MG63 (cell line): Measurements from ENCODE around the gene GPR78. TPM values are rescaled to one million over a fixed set of nuclear protein-coding genes. Genes with fewer than 3 reads are reported as not detected.

Source experiments
- DNase-seq: peaks from one replicate; pipeline ENCODE4 v3.0.0-alpha.2; 2020
- H3K27me3 ChIP-seq: fragments of 250-450 bp; sonication (Bioruptor Pico); 2 replicates; pipeline ENCODE4 v1.5.1; 2020; ENCODE audit warnings: mild to moderate bottlenecking, moderate library complexity
- H3K36me3 ChIP-seq: fragments of 250-450 bp; sonication (Bioruptor Pico); 2 replicates; pipeline ENCODE4 v1.5.1; 2020; ENCODE audit warnings: mild to moderate bottlenecking, moderate library complexity
- H3K4me3 ChIP-seq: fragments of 250-450 bp; sonication (Bioruptor Pico); 2 replicates; pipeline ENCODE4 v1.5.1; 2020; ENCODE audit warnings: mild to moderate bottlenecking, moderate library complexity
- H3K9me3 ChIP-seq: fragments of 250-450 bp; sonication (Bioruptor Pico); 2 replicates; pipeline ENCODE4 v1.5.1; 2020; ENCODE audit warnings: mild to moderate bottlenecking, moderate library complexity
- total RNA-seq: library from RNA; depleted of rRNA; stranded (reverse); fragments of >200 nt; shearing (Covaris generic); gene quantifications from 2 replicates; pipeline ENCODE4 v1.2.3, GENCODE V29; 2014; ENCODE audit warnings: low replicate concordance

GPR78 gene
- total RNA-seq, 1 experiment from 2014 or later = 0.33 TPM

- no peaks in the 10 kb centered on the region for H3K9me3 ChIP-seq
- H3K27me3 ChIP-seq = no peaks in the 10 kb centered on the region
- H3K4me3 ChIP-seq = no peak overlapping the region
- no peaks in the 10 kb centered on the region for H3K36me3 ChIP-seq
- no peak for DNase-seq
Measured at GRCh38 chr4:8543623-8544022, 36.6 kb upstream of the GPR78 start.

DNA sequence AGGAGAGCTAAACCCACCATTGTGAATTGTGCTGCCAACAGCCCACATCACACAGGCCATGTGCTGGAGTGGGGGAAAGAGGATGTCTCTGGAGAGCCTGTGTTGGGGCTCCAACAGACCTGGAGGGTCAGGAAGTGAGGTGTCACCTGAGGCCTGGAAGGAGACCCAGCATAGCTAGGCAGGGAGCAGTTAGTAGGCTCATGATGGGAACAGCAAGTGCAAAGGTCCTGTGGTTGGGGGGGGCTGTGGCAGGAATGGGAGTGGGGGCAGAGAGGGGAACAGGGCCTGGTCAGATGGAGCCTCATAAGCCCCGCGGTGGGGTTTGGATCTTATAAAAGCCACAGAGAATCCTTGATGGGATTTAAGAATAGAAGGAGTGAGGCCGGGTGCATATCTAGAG, 35.9 kb upstream of the GPR78 start:
- H3K27me3 ChIP-seq = no peaks in the 10 kb centered on the region
- no peak for DNase-seq
- H3K9me3 ChIP-seq = no peaks in the 10 kb centered on the region
- no peaks in the 10 kb centered on the region for H3K36me3 ChIP-seq
- no peak overlapping the region for H3K4me3 ChIP-seq

- Histone ChIP-seq H3K27me3 (no peaks in the 10 kb centered on the region), H3K9me3 (no peaks in the 10 kb centered on the region), H3K4me3 (no peak overlapping the region), H3K36me3 (no peaks in the 10 kb centered on the region)
- no peak for DNase-seq
Measured at GRCh38 chr4:8544741-8545438, 35.3 kb upstream of the GPR78 start.

DNA sequence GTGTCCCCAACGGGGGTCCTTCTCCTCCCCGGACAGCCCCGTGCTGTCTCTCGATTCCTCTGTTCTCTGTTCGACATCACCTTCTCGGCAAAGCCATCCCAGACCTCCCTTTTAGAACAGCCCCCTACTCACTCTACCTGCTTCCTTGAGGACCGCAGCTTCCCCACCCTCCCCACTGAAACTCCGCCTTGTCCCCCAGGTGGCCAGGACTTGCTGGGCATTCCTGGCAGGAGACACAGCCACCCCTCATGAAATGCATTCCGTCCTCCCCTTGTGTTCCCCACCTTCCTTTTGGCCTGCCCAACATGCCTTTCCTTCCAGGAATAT, 34.8 kb upstream of the GPR78 start:
- Histone ChIP-seq H3K36me3 (no peaks in the 10 kb centered on the region), H3K27me3 (no peaks in the 10 kb centered on the region), H3K4me3 (no peak overlapping the region), H3K9me3 (no peaks in the 10 kb centered on the region)
- no peak for DNase-seq

GRCh38 chr4:8546766-8547107, 33.5 kb upstream of the GPR78 start:
- no peak for DNase-seq
- no peak overlapping the region for H3K4me3 ChIP-seq

GRCh38 chr4:8547108-8547911, 32.9 kb upstream of the GPR78 start:
- Histone ChIP-seq H3K36me3 (no peaks in the 10 kb centered on the region), H3K9me3 (no peaks in the 10 kb centered on the region), H3K4me3 (no peak overlapping the region), H3K27me3 (no peaks in the 10 kb centered on the region)
- peak; percentile 90 for DNase-seq

More at GRCh38 chr4:8546766-8547107, 33.5 kb upstream of the GPR78 start:
- no peaks in the 10 kb centered on the region for H3K9me3 ChIP-seq
- no peaks in the 10 kb centered on the region for H3K36me3 ChIP-seq
- H3K27me3 ChIP-seq = no peaks in the 10 kb centered on the region

DNA sequence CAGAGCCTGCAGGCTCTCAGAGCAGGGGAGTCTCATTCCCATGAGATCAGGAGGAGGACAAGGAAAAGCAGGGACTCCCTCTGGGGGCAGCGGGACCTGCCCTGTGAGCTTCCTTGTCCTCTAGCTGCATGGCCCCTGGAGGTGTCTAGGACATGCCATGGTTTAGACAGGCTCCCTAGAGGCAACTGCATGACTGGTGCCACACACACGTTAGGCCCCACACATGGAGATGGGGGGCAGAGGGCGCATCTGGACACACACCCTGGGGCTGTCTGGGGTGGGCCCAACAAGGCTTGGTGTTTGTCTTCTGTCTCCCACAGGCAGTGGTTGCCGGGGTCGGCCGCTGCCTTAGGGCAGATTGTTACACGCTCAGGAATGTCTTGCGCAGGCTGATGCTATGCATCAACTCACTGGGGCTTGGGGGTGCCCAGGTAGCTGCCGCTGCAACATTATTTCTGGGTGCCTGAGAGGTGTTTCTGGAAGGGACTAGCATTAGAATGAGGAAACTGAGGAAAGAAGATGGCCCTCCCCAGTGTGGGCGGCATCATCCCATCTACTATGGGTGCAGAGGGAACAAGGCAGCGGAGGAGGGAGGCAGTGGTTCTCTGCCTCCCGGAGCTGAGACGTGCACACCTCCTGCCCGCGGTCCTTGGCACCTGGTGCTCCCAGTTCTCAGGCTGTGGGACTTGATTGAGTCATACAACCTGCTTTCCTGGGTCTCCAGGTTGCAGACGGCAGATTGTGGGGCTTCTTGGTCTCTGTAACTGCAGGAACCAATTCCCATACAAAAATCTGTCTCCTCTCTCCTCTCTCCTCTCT, 32.1 kb upstream of the GPR78 start:
- no peaks in the 10 kb centered on the region for H3K27me3 ChIP-seq
- DNase-seq = no peak
- no peak overlapping the region for H3K4me3 ChIP-seq
- no peaks in the 10 kb centered on the region for H3K36me3 ChIP-seq
- no peaks in the 10 kb centered on the region for H3K9me3 ChIP-seq

DNA sequence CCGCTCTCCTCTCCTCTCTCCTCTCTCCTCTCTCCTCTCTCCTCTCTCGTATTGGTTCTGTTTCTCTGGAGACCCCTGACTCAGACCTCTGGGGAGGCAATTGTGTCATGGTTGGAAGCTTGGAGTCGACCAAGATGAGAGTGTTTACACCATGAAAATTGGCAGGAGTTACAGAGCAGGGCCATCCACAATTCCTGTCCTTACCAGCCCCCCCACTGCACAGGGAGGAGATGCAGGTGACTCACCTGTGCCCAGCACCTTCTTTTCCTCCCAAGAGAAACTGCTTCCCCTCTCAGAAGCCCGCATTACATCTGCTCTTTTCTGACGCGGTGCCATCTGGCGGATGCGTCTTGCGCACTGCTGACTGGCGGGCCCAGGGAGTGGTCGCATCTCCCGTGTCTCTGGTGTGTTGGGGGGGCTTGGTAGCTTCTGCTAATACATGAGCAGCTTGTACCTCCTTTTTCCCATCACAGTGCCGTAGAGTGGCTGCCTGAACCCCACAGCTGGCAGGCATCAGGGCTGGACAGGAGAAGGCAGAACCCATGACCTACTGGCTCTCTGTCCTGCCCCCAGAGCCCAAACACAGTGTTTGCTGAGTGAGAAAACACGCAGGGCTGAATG, 31.4 kb upstream of the GPR78 start:
- Histone ChIP-seq H3K27me3 (no peaks in the 10 kb centered on the region), H3K9me3 (no peaks in the 10 kb centered on the region), H3K36me3 (no peaks in the 10 kb centered on the region), H3K4me3 (no peak overlapping the region)
- no peak for DNase-seq

DNA sequence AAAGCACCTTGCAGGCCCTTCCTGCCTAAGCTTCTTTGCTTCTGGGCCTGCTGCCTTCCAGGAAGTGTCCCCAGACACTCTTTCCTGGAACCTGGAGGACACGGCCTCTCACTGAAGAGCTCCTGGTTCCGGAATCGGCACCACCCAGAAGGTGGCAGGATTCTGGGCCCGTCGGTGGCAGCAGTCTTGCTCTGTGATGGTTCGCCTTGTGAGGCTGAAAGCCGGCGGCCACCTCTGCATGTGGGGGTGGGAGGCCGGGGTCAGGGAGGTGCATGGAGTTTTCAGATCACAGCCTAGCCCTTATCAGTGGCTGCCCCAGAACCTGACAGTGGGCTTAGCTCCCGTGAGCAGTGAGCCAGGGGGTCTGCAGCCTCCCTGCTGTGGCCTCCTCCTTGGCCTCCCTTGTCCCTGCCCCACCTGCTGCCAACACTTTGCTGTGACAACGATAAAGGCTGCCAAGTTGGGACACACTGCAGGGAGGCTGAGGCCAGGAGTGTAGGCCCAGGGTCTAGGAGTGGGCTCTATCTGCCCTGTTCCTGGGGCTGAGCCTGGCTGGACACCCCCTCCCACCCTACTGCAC, 30.8 kb upstream of the GPR78 start:
- no peaks in the 10 kb centered on the region for H3K27me3 ChIP-seq
- H3K4me3 ChIP-seq = no peak overlapping the region
- H3K9me3 ChIP-seq = no peaks in the 10 kb centered on the region
- DNase-seq = no peak
- no peaks in the 10 kb centered on the region for H3K36me3 ChIP-seq

DNA sequence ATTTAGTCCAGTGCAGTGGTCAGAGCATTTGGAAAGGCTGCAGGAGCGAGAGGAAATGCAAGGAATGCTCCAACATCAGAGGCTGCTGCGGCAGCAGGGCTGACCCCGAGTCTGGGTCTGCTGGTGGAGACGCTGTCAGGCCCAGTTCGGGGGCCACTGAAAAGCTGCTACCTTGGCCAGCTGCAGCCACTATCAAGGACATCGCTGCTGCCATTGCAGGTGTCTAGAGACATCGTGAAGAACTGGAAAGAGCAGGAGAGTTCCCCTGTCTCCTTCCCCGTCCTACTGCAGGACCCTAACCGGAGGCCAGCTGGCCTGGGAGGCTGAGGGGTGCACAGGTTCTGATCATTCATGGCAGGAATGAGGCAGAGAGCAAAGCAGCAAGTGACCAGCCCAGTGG, 29.5 kb upstream of the GPR78 start:
- DNase-seq = no peak
- Histone ChIP-seq H3K4me3 (no peak overlapping the region), H3K9me3 (no peaks in the 10 kb centered on the region), H3K27me3 (no peaks in the 10 kb centered on the region), H3K36me3 (no peaks in the 10 kb centered on the region)

GRCh38 chr4:8552024-8552423, 28.2 kb upstream of the GPR78 start:
- H3K27me3 ChIP-seq = no peaks in the 10 kb centered on the region
- no peaks in the 10 kb centered on the region for H3K9me3 ChIP-seq
- no peak overlapping the region for H3K4me3 ChIP-seq
- DNase-seq = no peak
- no peaks in the 10 kb centered on the region for H3K36me3 ChIP-seq

DNA sequence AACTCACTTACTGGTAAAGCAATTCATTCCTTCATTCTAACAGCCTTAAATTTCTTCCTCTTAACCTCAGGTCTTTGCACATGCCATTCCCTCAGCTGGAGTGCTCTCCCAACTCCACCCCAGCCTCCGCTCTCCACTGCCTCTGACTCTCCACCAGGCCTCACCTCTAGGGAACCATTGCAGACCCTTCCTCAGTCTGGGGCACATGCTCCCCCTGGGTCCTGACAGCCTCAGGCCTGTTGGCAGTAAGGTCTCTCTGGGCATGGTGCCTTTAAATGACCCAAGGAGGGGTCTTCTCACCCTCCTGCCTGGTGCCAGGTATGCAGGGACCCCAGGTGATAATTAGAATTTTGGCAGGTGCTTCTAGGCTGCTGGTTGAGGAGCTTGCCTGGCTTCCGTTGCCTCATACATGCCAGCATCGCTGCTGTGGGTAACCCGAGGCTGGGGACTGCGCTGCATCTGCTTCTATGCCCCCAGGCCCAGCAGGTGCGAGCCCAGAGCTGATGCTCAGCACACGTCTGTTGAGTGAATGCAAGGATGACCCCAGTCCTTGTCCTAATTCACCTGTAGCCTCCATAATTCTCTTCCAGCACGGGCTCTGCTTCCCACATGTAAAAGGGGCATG, 27.5 kb upstream of the GPR78 start:
- no peaks in the 10 kb centered on the region for H3K9me3 ChIP-seq
- H3K27me3 ChIP-seq = no peaks in the 10 kb centered on the region
- H3K36me3 ChIP-seq = no peaks in the 10 kb centered on the region
- DNase-seq = no peak
- no peak overlapping the region for H3K4me3 ChIP-seq

- DNase-seq = no peak
Measured at GRCh38 chr4:8553216-8553615, 27.0 kb upstream of the GPR78 start.

GRCh38 chr4:8553991-8554405, 26.2 kb upstream of the GPR78 start:
- no peaks in the 10 kb centered on the region for H3K36me3 ChIP-seq
- no peak overlapping the region for H3K4me3 ChIP-seq
- no peak for DNase-seq
- H3K9me3 ChIP-seq = no peaks in the 10 kb centered on the region
- H3K27me3 ChIP-seq = no peaks in the 10 kb centered on the region

More at GRCh38 chr4:8553216-8553615, 27.0 kb upstream of the GPR78 start:
- Histone ChIP-seq H3K4me3 (no peak overlapping the region), H3K27me3 (no peaks in the 10 kb centered on the region), H3K36me3 (no peaks in the 10 kb centered on the region), H3K9me3 (no peaks in the 10 kb centered on the region)

GRCh38 chr4:8554555-8555100, 25.6 kb upstream of the GPR78 start:
- no peaks in the 10 kb centered on the region for H3K27me3 ChIP-seq
- no peaks in the 10 kb centered on the region for H3K36me3 ChIP-seq
- no peaks in the 10 kb centered on the region for H3K9me3 ChIP-seq
- no peak overlapping the region for H3K4me3 ChIP-seq
- DNase-seq = no peak

DNA sequence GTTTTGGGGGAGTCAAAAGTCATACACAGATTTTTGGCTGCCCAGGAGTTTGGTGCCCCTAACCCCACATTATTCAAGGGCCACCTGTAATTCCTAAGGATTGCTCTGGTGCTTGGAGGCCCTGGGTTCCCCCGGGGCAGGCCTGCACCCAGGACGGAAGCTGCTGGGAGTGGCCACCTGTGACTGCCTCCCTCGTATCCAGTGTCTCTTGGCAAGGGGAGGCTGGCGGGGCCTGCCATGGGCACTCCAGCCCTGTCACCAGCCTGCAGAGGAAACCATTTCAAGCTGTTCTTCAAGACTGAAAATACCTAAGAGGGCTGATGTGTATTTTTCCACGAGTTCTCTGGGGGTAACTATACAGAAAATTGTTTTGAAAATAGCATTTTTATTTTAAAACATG, 24.5 kb upstream of the GPR78 start:
- DNase-seq = no peak
- H3K4me3 ChIP-seq = no peak overlapping the region

More for the DNA sequence above, 24.5 kb upstream of the GPR78 start:
- Histone ChIP-seq H3K36me3 (no peaks in the 10 kb centered on the region), H3K9me3 (no peaks in the 10 kb centered on the region), H3K27me3 (no peaks in the 10 kb centered on the region)
